Right cardiac atrium (tissue), 5 donors: ENCODE results near the gene SQOR. TPM values are rescaled to one million over a fixed set of nuclear protein-coding genes. Genes with fewer than 3 reads are reported as not detected.

Source experiments
- ATAC-seq, 2 donors: fragments of 200-7000 bp; cut with Tn5 transposase; one replicate each; pipeline versions ENCODE4 v1.8.0 to v1.9.1; 2020; ENCODE audit warnings: moderate library complexity in 2 of 2, mild to moderate bottlenecking in 1 of 2
- DNase-seq, 3 donors: peaks; one replicate each; pipeline ENCODE4 v3.0.0-alpha.2; 2020
- H3K27ac ChIP-seq: one replicate; pipeline ENCODE4 v1.5.1; 2013; ENCODE audit warnings: mild to moderate bottlenecking, low read length, control low read depth, moderate library complexity
- H3K27me3 ChIP-seq: one replicate; pipeline ENCODE4 v1.6.1; 2013; ENCODE audit not compliant: control insufficient read depth, insufficient read depth
- H3K4me1 ChIP-seq: one replicate; pipeline ENCODE4 v1.6.1; 2013; ENCODE audit warnings: low read length; ENCODE audit not compliant: control insufficient read depth, insufficient read depth
- H3K4me3 ChIP-seq: one replicate; pipeline ENCODE4 v1.5.1; 2013; ENCODE audit warnings: low read length, control low read depth
- H3K9me3 ChIP-seq: one replicate; pipeline ENCODE4 v1.6.1; 2013; ENCODE audit warnings: low read length; ENCODE audit not compliant: control insufficient read depth
- WGBS: extraction: QIAGEN DNeasy Blood & Tissue Kit; methylation state at CpG from one replicate; pipeline ENCODE4 v1.1.7; 2013; 5-methylcytosine and 5-hydroxymethylcytosine counted together
- intact Hi-C, 4 donors: fragments of 100-400 bp; cut with DNase I; formaldehyde crosslinking; loops; one replicate each; pipeline versions ENCODE4 v1.11.0 to v1.14.0; 2022 to 2023
- polyA plus RNA-seq: library from polyadenylated mRNA; stranded (reverse); fragments of 200-250 nt; gene quantifications from one replicate; pipeline ENCODE4 v1.2.3, GENCODE V29; 2013
- total RNA-seq, 4 donors: library from RNA; stranded (reverse); fragmentation: NEBNext Ultra II Directional; extraction: Animal tissue kit (Norgen Biotek cat#: 25700); gene quantifications; one replicate each; pipeline ENCODE4 v1.2.1, GENCODE V29; 2021
- donor health status: healthy with polysubstance abuse.
- donor health status: DM: no; HTN: yes; CAD: no.
- donor health status: DM: no; HTN: no; CAD: no.
- donor health status: DM: no; HTN: yes; CAD: no; lungs with severe emphysema.
- donor health status: DM: yes; HTN: yes; CAD: no.

SQOR gene
- total and polyA plus RNA-seq, 5 donors: 16.0 to 23.6 (median 19.3) TPM

DNA sequence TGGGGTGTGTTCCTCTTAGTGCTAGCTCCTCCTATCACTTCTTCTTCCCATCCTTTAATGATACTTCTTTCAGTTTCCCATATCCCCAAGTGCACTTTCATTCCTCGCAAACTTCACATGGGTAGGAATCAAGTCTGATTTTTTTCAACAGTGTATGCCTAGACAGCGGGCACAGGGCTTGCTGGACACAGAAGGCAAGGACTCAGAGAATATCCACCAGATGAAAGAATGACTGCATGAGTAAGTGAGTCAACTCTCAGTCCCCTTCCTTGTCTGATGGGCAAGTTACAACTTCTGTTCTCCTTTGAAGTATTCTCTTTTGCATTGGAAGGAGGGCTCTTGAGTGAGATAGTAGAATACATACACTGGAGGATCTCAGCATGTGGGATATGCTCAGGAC is 3.1 kb upstream of the SQOR start:
- Histone ChIP-seq H3K9me3 (no peaks in the 10 kb centered on the region), H3K4me1 (peaks cover 7% of the 10 kb centered on the region), H3K27me3 (no peaks in the 10 kb centered on the region), H3K27ac (no peak overlapping the region), H3K4me3 (no peak overlapping the region)
- no peak for ATAC-seq
- DNase-seq: no peak
- intact Hi-C loops: no loop called here
- 62% methylated on average over 2 of the region's 2 CpGs for WGBS

DNA sequence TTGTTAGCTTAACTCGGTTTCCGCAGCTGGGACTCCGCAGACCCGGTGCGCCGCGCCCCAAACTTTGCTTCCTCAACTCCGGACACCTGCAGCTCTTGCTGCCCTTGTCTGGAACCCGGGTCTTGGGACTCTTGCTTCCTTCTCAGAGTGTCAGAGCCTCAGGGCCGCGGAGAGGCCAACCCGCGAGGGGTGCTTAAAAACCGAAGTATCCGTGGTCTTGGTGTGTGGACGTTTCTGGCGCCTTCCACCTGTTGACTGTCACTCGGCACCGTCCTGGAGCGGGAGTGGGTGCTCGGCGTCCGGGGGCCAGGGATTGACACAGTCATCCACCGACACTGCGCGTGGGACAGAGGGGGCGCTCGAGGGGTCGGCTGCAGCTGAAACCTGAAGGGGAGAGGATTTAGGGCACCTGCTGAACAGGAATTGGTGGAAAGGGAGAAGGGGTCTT is 386 bp downstream of the SQOR start:
- intact Hi-C loops: no loop called here
- Histone ChIP-seq H3K4me3 (peak overlapping the region; percentile 68), H3K27me3 (no peaks in the 10 kb centered on the region), H3K27ac (peak overlapping the region; percentile 85), H3K9me3 (no peaks in the 10 kb centered on the region), H3K4me1 (peaks cover 7% of the 10 kb centered on the region)
- under 1% methylated on average over 29 of the region's 29 CpGs for WGBS
- DNase-seq: peak; percentile 62 to 86 (median 85)
- ATAC-seq: peak; percentile 63 to 66

DNA sequence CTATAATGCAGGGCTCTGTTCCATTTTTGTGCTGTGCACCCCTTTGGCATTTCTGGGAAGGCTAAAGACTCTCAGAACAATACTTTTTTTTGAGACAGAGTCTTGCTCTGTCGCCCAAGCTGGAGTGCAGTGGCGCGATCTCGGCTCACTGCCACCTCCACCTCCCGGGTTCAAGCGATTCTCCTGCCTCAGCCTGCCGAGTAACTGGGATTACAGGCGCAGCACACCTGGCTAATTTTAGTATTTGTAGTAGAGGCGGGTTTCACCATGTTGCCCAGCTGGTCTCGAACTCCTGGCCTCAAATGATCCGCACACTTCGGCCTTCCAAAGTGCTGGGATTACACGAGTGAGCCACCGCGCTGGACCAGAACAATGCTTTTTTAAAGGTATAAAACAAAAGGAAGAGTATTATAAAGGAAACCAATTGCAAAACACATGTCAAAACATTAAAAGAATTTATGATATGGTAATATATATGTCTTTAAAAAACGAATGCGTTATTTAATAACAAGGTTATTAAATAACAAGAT is 999 bp downstream of the SQOR start:
- H3K27ac ChIP-seq: peak overlapping the region; percentile 85
- DNase-seq: no peak
- no peaks in the 10 kb centered on the region for H3K9me3 ChIP-seq
- H3K4me3 ChIP-seq: peak overlapping the region; percentile 68
- H3K27me3 ChIP-seq: no peaks in the 10 kb centered on the region
- intact Hi-C loops: no loop called here
- WGBS: 58% methylated on average over 17 of the region's 17 CpGs
- peaks cover 8% of the 10 kb centered on the region for H3K4me1 ChIP-seq
- ATAC-seq: no peak

DNA sequence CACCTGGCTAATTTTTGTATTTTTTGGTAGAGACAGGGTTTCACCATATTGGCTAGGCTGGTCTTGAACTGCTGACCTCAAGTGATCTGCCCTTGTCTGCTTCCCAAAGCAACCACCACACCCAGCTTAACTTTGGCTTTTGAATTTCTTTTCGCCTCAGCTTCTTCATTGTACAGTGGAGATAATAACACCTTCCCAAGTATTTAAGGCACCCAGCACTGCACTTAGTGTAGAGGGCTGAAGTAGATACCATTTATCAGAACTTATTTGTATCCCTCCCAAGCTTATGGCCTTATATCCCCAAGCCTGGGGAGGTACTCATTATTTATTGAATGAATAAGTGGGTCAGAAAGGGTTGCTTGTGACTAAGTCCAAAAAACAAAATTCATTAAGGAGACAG is 2.3 kb downstream of the SQOR start:
- Histone ChIP-seq H3K4me1 (peaks cover 14% of the 10 kb centered on the region), H3K27ac (peak overlapping the region; percentile 14), H3K9me3 (no peaks in the 10 kb centered on the region), H3K4me3 (peak overlapping the region; percentile 36), H3K27me3 (no peaks in the 10 kb centered on the region)
- DNase-seq: no peak
- WGBS: 48% methylated on average over 1 of the region's 1 CpG
- no peak for ATAC-seq
- intact Hi-C loops: no loop called here

DNA sequence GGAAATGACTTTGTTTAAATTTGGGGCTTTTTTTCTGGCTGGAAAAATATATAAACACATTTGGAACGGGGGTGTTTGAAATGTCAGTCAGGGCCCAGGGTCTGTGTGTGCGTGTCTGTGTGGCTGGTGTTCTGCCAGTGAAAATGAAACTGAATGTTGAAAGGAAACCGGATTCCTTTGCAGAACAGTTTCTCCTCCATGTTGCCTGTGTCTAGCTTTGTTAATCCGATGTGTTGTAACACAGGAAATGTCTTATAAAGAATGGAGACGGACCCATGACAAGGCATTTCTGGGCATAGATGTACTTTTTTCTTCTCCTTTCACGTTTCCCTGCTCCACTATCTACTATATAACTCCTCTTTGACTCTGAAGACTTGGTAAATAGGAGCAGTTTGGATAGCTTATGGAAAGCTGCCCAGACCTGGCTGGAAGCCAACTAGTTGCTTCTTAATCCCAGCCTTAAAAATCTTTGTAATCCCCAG is 2.8 kb downstream of the SQOR start:
- H3K4me3 ChIP-seq: peak overlapping the region; percentile 36
- H3K4me1 ChIP-seq: peaks cover 14% of the 10 kb centered on the region
- 1% methylated on average over 6 of the region's 6 CpGs for WGBS
- DNase-seq (peak; percentile 67 to 83 (median 78)), ATAC-seq (peak; percentile 30 to 31)
- intact Hi-C loops: no loop called here
- H3K9me3 ChIP-seq: no peaks in the 10 kb centered on the region
- H3K27ac ChIP-seq: peak overlapping the region; percentile 14
- no peaks in the 10 kb centered on the region for H3K27me3 ChIP-seq

DNA sequence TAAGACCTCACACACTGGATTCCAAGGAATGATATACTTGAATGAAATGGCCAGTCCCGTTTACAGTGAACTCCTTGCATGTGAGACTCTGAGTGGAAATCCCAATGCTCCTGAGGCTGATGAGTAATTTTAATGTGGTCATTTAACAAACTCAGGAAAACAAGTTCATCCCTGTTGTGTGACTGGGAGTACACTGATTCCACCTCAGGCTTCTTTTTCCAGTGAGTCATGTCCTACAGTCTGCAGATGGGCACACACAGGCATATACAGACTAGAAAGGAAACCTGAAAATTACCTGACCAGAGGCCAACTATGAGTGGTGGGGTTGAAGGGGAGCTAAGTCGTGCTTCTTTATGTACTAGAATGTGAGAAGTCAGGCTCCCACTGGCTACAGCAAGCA is 5.8 kb downstream of the SQOR start:
- DNase-seq: no peak
- Histone ChIP-seq H3K4me3 (no peak overlapping the region), H3K27me3 (no peaks in the 10 kb centered on the region), H3K9me3 (no peaks in the 10 kb centered on the region), H3K27ac (no peak overlapping the region), H3K4me1 (peaks cover 17% of the 10 kb centered on the region)
- intact Hi-C loops: no loop called here
- 66% methylated on average over 2 of the region's 2 CpGs for WGBS
- ATAC-seq: peak in 1 of 2 donors; percentile 24

DNA sequence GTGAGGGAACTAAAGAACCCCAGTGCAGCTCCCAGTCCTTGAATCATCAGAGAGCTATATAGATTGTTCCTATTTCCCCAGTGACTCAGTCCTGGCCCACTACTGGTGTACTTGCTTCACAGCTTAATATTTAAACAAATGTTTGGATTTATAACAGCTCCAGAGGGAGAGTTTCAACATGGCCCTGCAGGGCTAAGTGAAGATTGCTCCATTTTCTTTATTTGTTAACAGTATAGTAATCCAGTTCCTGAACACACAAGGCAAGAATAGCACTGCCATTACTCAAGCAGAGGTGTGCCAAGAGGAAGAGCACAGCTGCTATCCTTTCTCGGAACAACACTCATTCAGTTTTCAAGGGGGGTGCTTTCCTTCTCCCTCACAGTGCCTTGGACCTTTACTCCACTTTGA is 6.5 kb downstream of the SQOR start:
- no peak overlapping the region for H3K27ac ChIP-seq
- WGBS: 18% methylated on average over 1 of the region's 1 CpG
- H3K4me3 ChIP-seq: no peak overlapping the region
- H3K27me3 ChIP-seq: no peaks in the 10 kb centered on the region
- H3K9me3 ChIP-seq: no peaks in the 10 kb centered on the region
- intact Hi-C loops: no loop called here
- peaks cover 12% of the 10 kb centered on the region for H3K4me1 ChIP-seq
- ATAC-seq: peak; percentile 25 to 52
- DNase-seq: no peak

DNA sequence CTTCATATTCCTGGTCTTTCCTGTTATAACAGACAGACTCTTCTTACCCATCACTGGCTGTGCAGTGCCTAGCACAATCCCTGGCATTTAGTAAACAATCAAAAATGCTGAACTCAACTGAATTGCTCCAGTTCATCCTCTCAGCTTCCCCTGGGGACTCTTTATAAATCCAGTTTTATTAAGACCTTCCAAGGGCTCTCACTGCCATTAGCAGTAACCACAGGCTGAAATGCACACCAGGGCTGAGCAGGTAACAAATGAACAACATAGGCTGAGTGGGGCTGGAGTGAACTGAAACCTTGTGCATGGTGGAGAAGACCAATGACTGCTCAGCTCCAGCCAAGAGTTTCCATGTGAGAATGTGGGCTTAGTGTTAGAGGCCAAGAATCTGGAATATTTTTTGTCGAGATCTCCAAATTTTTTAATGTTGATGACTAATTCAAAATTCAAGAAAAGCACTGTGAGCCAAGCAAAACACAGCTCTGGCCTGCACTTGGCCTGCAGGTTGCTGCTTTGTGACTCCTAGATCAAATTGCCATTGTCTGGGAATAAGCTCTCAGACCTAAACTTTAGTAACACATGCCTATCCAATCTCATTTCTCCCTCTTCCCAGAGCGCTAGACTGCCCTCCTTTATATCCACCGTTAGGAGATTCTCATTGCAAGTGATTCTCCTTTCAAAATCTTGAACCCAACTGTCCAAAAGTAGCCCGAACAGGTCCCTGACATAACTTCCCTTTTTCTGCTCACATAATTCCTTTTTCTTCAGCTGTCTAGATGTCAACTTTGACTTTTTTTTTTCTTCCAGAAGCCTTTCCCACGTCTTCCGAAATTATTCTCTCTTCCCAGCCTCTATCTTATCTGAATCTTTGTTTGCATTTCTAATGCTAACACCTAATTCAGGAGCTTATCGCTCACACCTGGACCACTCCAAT is 7.4 kb downstream of the SQOR start:
- no peaks in the 10 kb centered on the region for H3K9me3 ChIP-seq
- no peak overlapping the region for H3K4me3 ChIP-seq
- peaks cover 11% of the 10 kb centered on the region for H3K4me1 ChIP-seq
- no peaks in the 10 kb centered on the region for H3K27me3 ChIP-seq
- 61% methylated on average over 7 of the region's 7 CpGs for WGBS
- peak; percentile 51 to 62 for ATAC-seq
- DNase-seq: peak; percentile 43 to 78 (median 68)
- peak overlapping the region; percentile 54 for H3K27ac ChIP-seq
- intact Hi-C loops: no loop called here

DNA sequence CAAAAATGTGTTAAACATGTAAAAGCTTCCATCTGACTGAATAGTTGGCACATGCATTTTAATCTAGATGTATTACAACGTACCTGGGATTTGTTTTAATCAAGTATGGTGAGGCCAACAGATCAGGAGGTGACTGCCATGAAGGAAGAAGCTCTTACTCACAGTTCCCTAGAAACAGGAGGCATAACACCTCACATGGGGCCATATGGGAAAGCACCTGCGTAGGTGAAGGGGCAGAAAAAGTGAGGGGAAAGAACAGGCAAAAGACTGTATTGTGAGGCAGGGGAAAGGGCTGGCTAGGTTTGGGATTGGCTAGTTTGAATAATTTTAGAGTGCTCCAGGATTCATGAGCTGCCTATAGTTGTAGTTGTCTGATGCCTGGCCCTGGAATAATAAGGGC is 9.6 kb downstream of the SQOR start:
- no peak overlapping the region for H3K27ac ChIP-seq

DNA sequence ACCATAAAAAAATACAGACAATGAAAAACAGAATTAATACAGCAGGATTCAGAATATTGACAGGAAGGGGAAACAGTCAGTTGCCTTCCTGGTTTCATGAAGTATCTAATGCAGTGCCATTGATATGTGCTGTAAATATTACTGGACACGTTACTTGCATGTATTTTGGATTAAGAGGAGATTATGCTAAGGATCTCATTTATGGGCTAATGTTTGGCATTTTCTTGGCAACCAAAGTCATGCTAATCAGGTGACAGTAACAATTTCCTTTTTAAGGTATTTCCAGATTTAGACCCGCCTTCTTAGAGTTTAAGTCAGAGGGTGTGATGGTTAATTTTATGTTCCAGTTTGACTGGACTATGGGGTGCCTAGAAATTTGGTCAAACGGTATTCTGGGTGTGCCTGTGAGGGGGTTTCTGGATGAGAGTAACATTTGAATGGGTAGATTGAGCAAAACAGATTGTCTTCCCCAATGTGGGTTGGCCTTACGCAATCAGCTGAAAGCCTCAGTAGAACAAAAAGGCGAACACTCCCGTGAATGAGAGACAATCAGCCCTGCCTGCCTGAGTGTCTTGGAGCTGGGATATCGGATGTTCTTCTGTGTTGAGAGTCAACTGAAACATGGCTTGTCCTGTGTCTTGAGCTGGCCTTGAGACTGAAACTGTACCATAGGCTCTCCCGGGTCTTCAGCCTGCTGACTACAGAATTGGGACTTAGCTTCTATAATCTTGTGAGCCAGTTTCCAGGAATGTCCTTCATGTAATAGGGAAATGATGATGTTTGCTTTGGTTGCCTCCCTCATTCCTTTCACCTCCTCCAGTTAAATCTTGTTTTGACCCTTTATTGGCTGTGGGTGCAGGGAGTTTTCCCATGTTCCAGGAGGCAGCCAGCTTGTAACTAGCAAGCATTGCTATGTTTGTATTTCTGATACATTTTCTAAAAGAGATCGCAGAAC is 10.5 kb downstream of the SQOR start:
- WGBS: 71% methylated on average over 9 of the region's 9 CpGs
- Histone ChIP-seq H3K27me3 (no peaks in the 10 kb centered on the region), H3K4me3 (no peak overlapping the region), H3K27ac (peak overlapping the region; percentile 59), H3K9me3 (no peaks in the 10 kb centered on the region), H3K4me1 (peaks cover 18% of the 10 kb centered on the region)
- ATAC-seq: peak; percentile 42 to 44
- peak in 1 of 3 donors; percentile 57 for DNase-seq
- intact Hi-C loops: no loop called here

More for the DNA sequence above, 9.6 kb downstream of the SQOR start:
- 89% methylated on average over 2 of the region's 2 CpGs for WGBS
- no peak for DNase-seq
- Histone ChIP-seq H3K4me1 (peaks cover 18% of the 10 kb centered on the region), H3K4me3 (no peak overlapping the region), H3K9me3 (no peaks in the 10 kb centered on the region), H3K27me3 (no peaks in the 10 kb centered on the region)
- intact Hi-C loops: no loop called here
- no peak for ATAC-seq
